HepG2 (cell line): ENCODE results near the gene SFT2D1. TPM values are rescaled to one million over a fixed set of nuclear protein-coding genes. Genes with fewer than 3 reads are reported as not detected.

Source experiments
- LRRFIP1 ChIP-seq: sonication (generic); formaldehyde crosslinking; conservative IDR thresholded peaks from 2 replicates; pipeline ENCODE4 v1.4.0; 2020; ENCODE audit warnings: missing genetic modification reagents
- PATZ1 ChIP-seq: sonication (generic); formaldehyde crosslinking; IDR thresholded peaks from 2 replicates; pipeline ENCODE4 v1.4.0; 2020; ENCODE audit warnings: missing genetic modification reagents
- PAX8 ChIP-seq: sonication (generic); formaldehyde crosslinking; IDR thresholded peaks from 2 replicates; pipeline ENCODE4 v1.8.0; 2022; ENCODE audit warnings: mild to moderate bottlenecking, missing genetic modification reagents, borderline replicate concordance
- PREB ChIP-seq: sonication (generic); formaldehyde crosslinking; IDR thresholded peaks from 2 replicates; pipeline ENCODE4 v1.4.0; 2020; ENCODE audit warnings: missing genetic modification reagents
- SIX4 ChIP-seq: sonication (generic); formaldehyde crosslinking; IDR thresholded peaks from 2 replicates; pipeline ENCODE4 v1.4.0; 2020; ENCODE audit warnings: missing genetic modification reagents
- ZNF142 ChIP-seq: sonication (generic); formaldehyde crosslinking; IDR thresholded peaks from 2 replicates; pipeline ENCODE4 v1.4.0; 2020; ENCODE audit warnings: missing genetic modification reagents
- ZNF276 ChIP-seq: sonication (generic); formaldehyde crosslinking; IDR thresholded peaks from 2 replicates; pipeline ENCODE4 v1.4.0; 2020; ENCODE audit warnings: mild to moderate bottlenecking, low read depth, missing genetic modification reagents
- ZNF792 ChIP-seq: IDR thresholded peaks from 2 replicates; pipeline ENCODE4 v1.6.1; 2016
- ZNF83 ChIP-seq: sonication (generic); formaldehyde crosslinking; IDR thresholded peaks from 2 replicates; pipeline ENCODE4 v1.4.0; 2020; ENCODE audit warnings: missing genetic modification reagents, mild to moderate bottlenecking, borderline replicate concordance
- ZSCAN31 ChIP-seq: sonication (generic); formaldehyde crosslinking; IDR thresholded peaks from 2 replicates; pipeline ENCODE4 v1.5.0; 2020; ENCODE audit warnings: low read depth, mild to moderate bottlenecking, missing genetic modification reagents
- polyA plus RNA-seq, 8 experiments: library from polyadenylated mRNA; depleted of rRNA in 3 of 8; stranded (reverse) in 7 of 8; unstranded in 1 of 8; fragments of >200 nt; fragmentation: Illumina TruSeq in 4 of 8; extraction: Trizol in 4 of 8; gene quantifications; 2 replicates each; pipeline versions ENCODE4 v1.2.1 to v1.2.3, GENCODE V29; 2011 to 2016; ENCODE audit warnings: low read depth in 4 of 8, missing spikeins in 1 of 8, mixed read lengths in 1 of 8; ENCODE audit not compliant: insufficient read depth in 1 of 8
- total RNA-seq, 5 experiments: library from RNA; depleted of rRNA; stranded (reverse); fragments of >200 nt; fragmentation: Illumina TruSeq; extraction: Trizol; gene quantifications; 2 replicates each; pipeline ENCODE4 v1.2.3, GENCODE V29; 2016; ENCODE audit warnings: low read depth in 1 of 5

SFT2D1 gene
- total and polyA plus RNA-seq, 2 of the 13 experiments (the other 11 are each of a cell fraction or from before 2014, with no cell fraction given) = 115 to 147 TPM

- TF ChIP-seq PATZ1 (no peak), PREB (no peak), ZSCAN31 (CRISPR knock-in tag) (no peak), ZNF142 (no peak), ZNF83 (no peak), PAX8 (CRISPR knock-in tag) (no peak), LRRFIP1 (no peak), ZNF276 (CRISPR knock-in tag) (no peak), SIX4 (no peak), ZNF792 (CRISPR knock-in tag) (no peak)
Observed at GRCh38 chr6:166382500-166382932, 40.2 kb upstream of the SFT2D1 start (continued).
